ENCODE data around the gene MMP17. TPM values are rescaled to one million over a fixed set of nuclear protein-coding genes. Genes with fewer than 3 reads are reported as not detected.

MMP17 gene
- total RNA-seq, 2 experiments from 2014 or later = not detected

DNA sequence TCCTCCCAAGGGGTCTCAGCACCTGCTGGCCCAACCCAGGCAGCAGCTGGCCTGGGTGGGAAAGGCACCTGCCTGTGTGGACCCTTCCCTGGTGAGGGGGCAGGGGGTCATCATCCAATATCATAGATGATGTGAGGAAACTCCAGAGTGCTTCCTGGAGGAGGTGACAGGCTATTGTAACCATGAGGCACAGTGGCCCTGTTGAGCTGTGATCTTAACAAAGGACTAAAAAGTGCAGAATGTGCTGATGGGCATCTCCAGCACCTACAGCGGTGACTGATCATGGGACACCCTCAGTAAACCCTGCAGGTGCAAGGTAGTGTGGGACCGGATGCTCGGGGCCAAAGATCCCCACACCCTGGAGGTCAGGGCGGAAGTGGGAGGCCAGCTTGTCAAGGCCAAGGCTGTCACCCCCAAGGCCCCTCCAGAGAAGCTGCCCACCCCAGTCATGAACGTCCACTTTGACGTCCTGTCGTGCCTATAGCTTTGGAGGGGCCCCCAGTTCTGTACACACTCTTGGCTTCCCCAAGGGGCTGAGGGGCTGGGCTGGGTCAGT, 7.5 kb downstream of the MMP17 start:
- no peak overlapping the region for H2AFZ ChIP-seq (ENCODE audit: low read length)
- CTCF ChIA-PET (ENCODE audit: unreplicated experiment) = interaction anchor here (0.6 kb wide), 1 partner anchor 144 kb away, joined by 3 read pairs; no protein-coding TSS in a partner anchor
- no peaks in the 10 kb centered on the region for H3K9me2 ChIP-seq (ENCODE audit: insufficient read depth, low read length)
- H3K79me2 ChIP-seq (ENCODE audit: insufficient read depth, low read depth, low read length) = no peaks in the 10 kb centered on the region
- POLR2A ChIA-PET = no interaction called here
- no peak overlapping the region for H3K4me3 ChIP-seq (ENCODE audit: low read depth, low read length, poor library complexity, severe bottlenecking)
- no peak for TF ChIP-seq EZH2phosphoT487 (IDR thresholded peaks at IDR 0.05; ENCODE audit: borderline replicate concordance, low read depth, low read length)
- no peak for TF ChIP-seq CTCF (conservative IDR thresholded peaks at IDR 0.05; ENCODE audit: low read length)
- no peaks in the 10 kb centered on the region for H3K4me1 ChIP-seq (ENCODE audit: insufficient read depth, low read length, poor library complexity, severe bottlenecking)
- intact Hi-C loops (cut with micrococcal nuclease; ENCODE audit: unreplicated experiment) = loop anchor here (1.0 kb wide), 1 partner anchor 114 kb away; the partner anchor contains the start of gene EP400
- no peak overlapping the region for H3K4me2 ChIP-seq (ENCODE audit: low read length)
- H4K20me1 ChIP-seq (ENCODE audit: insufficient read depth, low read length) = no peaks in the 10 kb centered on the region
- BruUV-seq (replicated peaks) = no TSS peak
- H3K9me3 ChIP-seq (ENCODE audit: low read length) = no peaks in the 10 kb centered on the region
- no peaks in the 10 kb centered on the region for H3K36me3 ChIP-seq (ENCODE audit: insufficient read depth, low read length)
- DNase-seq (ENCODE audit: low spot score) = no peak
- H3K27ac ChIP-seq (ENCODE audit: low read depth, low read length, poor library complexity, severe bottlenecking) = no peak overlapping the region

DNA sequence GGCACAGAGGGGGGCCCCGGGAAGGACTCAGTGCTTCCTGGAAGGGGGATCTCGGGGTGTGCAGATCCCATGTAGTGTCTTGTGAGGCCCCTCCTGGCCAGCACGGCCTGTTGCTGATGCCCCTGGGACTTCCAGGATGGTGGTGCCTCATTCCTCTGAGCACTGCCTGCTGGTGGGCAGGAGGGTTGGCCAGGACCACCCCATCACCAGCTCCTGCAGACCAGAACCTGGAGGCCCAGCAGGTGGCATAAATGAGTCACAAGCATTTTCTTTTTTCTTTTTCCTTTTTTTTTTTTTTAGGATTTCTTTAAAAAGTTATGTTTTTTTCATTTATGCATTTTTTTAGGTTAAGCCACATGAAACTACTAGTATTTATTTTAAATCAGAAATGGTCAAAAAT, 8.0 kb downstream of the MMP17 start:
- no peak overlapping the region for H3K4me2 ChIP-seq (ENCODE audit: low read length)
- no peak overlapping the region for H3K4me3 ChIP-seq (ENCODE audit: low read depth, low read length, poor library complexity, severe bottlenecking)
- intact Hi-C loops (cut with micrococcal nuclease; ENCODE audit: unreplicated experiment) = loop anchor here (1.0 kb wide), 1 partner anchor 113 kb away; the partner anchor contains the start of gene EP400
- H3K9me3 ChIP-seq (ENCODE audit: low read length) = no peaks in the 10 kb centered on the region
- no peak overlapping the region for H2AFZ ChIP-seq (ENCODE audit: low read length)
- TF ChIP-seq CTCF (conservative IDR thresholded peaks at IDR 0.05; ENCODE audit: low read length) (peak; percentile 75), EZH2phosphoT487 (IDR thresholded peaks at IDR 0.05; ENCODE audit: borderline replicate concordance, low read depth, low read length) (no peak)
- H4K20me1 ChIP-seq (ENCODE audit: insufficient read depth, low read length) = no peaks in the 10 kb centered on the region
- no TSS peak for BruUV-seq (replicated peaks)
- no peaks in the 10 kb centered on the region for H3K4me1 ChIP-seq (ENCODE audit: insufficient read depth, low read length, poor library complexity, severe bottlenecking)
- peak; percentile 25 for DNase-seq (ENCODE audit: low spot score)
- CTCF ChIA-PET (ENCODE audit: unreplicated experiment) = interaction anchor here (0.6 kb wide), 1 partner anchor 144 kb away, joined by 3 read pairs; no protein-coding TSS in a partner anchor
- no peaks in the 10 kb centered on the region for H3K79me2 ChIP-seq (ENCODE audit: insufficient read depth, low read depth, low read length)
- H3K36me3 ChIP-seq (ENCODE audit: insufficient read depth, low read length) = no peaks in the 10 kb centered on the region
- H3K9me2 ChIP-seq (ENCODE audit: insufficient read depth, low read length) = no peaks in the 10 kb centered on the region
- POLR2A ChIA-PET = no interaction called here
- H3K27ac ChIP-seq (ENCODE audit: low read depth, low read length, poor library complexity, severe bottlenecking) = no peak overlapping the region

GRCh38 chr12:131836714-131837397, 8.7 kb downstream of the MMP17 start:
- BruUV-seq (replicated peaks) = no TSS peak

More at GRCh38 chr12:131836714-131837397, 8.7 kb downstream of the MMP17 start:
- no peak overlapping the region for H3K4me3 ChIP-seq (ENCODE audit: low read depth, low read length, poor library complexity, severe bottlenecking)
- no peaks in the 10 kb centered on the region for H3K4me1 ChIP-seq (ENCODE audit: insufficient read depth, low read length, poor library complexity, severe bottlenecking)
- H3K9me2 ChIP-seq (ENCODE audit: insufficient read depth, low read length) = no peaks in the 10 kb centered on the region
- no peaks in the 10 kb centered on the region for H4K20me1 ChIP-seq (ENCODE audit: insufficient read depth, low read length)
- CTCF ChIA-PET (ENCODE audit: unreplicated experiment) = no interaction called here
- no peak overlapping the region for H3K4me2 ChIP-seq (ENCODE audit: low read length)
- H3K79me2 ChIP-seq (ENCODE audit: insufficient read depth, low read depth, low read length) = no peaks in the 10 kb centered on the region
- POLR2A ChIA-PET = no interaction called here
- H2AFZ ChIP-seq (ENCODE audit: low read length) = no peak overlapping the region
- no peak overlapping the region for H3K27ac ChIP-seq (ENCODE audit: low read depth, low read length, poor library complexity, severe bottlenecking)
- TF ChIP-seq EZH2phosphoT487 (IDR thresholded peaks at IDR 0.05; ENCODE audit: borderline replicate concordance, low read depth, low read length) (no peak), CTCF (conservative IDR thresholded peaks at IDR 0.05; ENCODE audit: low read length) (no peak)
- H3K9me3 ChIP-seq (ENCODE audit: low read length) = no peaks in the 10 kb centered on the region
- DNase-seq (ENCODE audit: low spot score) = no peak
- intact Hi-C loops (cut with micrococcal nuclease; ENCODE audit: unreplicated experiment) = loop anchor here (1.0 kb wide), 1 partner anchor 112 kb away; the partner anchor contains the start of gene EP400
- no peaks in the 10 kb centered on the region for H3K36me3 ChIP-seq (ENCODE audit: insufficient read depth, low read length)

Measured in OCI-LY7 (cell line).